Measurements from ENCODE around the gene PAMR1. TPM values are rescaled to one million over a fixed set of nuclear protein-coding genes. Genes with fewer than 3 reads are reported as not detected.
A peak's percentile ranks its signal among the peaks of the same experiment; 100 is the strongest.
"Not testable (repeated sequence)": the region's sequence is repeated elsewhere in the genome, so short reads cannot be mapped to it uniquely, and the experiment has no call there.

Gene PAMR1
- polyA plus RNA-seq, 6 donors from 2014 or later = not detected

- Mint-ChIP-seq H3K36me3 (no peaks in the 10 kb centered on the region), H3K27me3 (peaks cover 8 to 33% (median 18%) of the 10 kb centered on the region in 3 donors), H3K27ac (no peak overlapping the region), H3K4me1 (no peaks in the 10 kb centered on the region), H3K4me3 (no peak overlapping the region), H3K9me3 (peaks cover 0 to 2% (median 0%) of the 10 kb centered on the region in 7 donors)
- no peak for ATAC-seq (ENCODE audit: low read depth in 2 of 2)
- no peak for DNase-seq
Observed at GRCh38 chr11:35539256-35539655, 13.8 kb upstream of the PAMR1 start.

- H3K4me3 Mint-ChIP-seq = no peak overlapping the region
Observed at GRCh38 chr11:35536470-35536869, 11.1 kb upstream of the PAMR1 start.

GRCh38 chr11:35531246-35531645 lies 5.8 kb upstream of the PAMR1 start:
- H3K4me1 Mint-ChIP-seq = peaks cover 0 to 2% (median 0%) of the 10 kb centered on the region in 3 donors
- no peaks in the 10 kb centered on the region for H3K36me3 Mint-ChIP-seq
- H3K4me3 Mint-ChIP-seq = no peak overlapping the region
- DNase-seq = no peak
- H3K9me3 Mint-ChIP-seq = peaks cover 0 to 5% (median 0%) of the 10 kb centered on the region in 7 donors
- no peak overlapping the region for H3K27ac Mint-ChIP-seq
- no peak for ATAC-seq (ENCODE audit: low read depth in 2 of 2)
- peaks cover 44 to 59% (median 55%) of the 10 kb centered on the region in 3 donors for H3K27me3 Mint-ChIP-seq

More at GRCh38 chr11:35536470-35536869, 11.1 kb upstream of the PAMR1 start:
- Mint-ChIP-seq H3K4me1 (no peaks in the 10 kb centered on the region), H3K9me3 (peaks cover 0 to 2% (median 0%) of the 10 kb centered on the region in 7 donors), H3K36me3 (no peaks in the 10 kb centered on the region), H3K27me3 (peaks cover 12 to 44% (median 33%) of the 10 kb centered on the region in 3 donors), H3K27ac (no peak overlapping the region)
- DNase-seq (no peak), ATAC-seq (ENCODE audit: low read depth in 2 of 2) (no peak)

GRCh38 chr11:35529971-35530495 lies 4.6 kb upstream of the PAMR1 start:
- Mint-ChIP-seq H3K4me1 (peaks cover 0 to 7% (median 0%) of the 10 kb centered on the region in 3 donors), H3K4me3 (no peak overlapping the region), H3K36me3 (no peaks in the 10 kb centered on the region), H3K9me3 (peaks cover 0 to 5% (median 0%) of the 10 kb centered on the region in 7 donors), H3K27me3 (peaks cover 44 to 71% (median 67%) of the 10 kb centered on the region in 3 donors), H3K27ac (no peak overlapping the region)
- ATAC-seq (ENCODE audit: low read depth in 2 of 2) (no peak), DNase-seq (no peak)

- DNase-seq (no peak), ATAC-seq (ENCODE audit: low read depth in 2 of 2) (no peak)
- Mint-ChIP-seq H3K9me3 (peaks cover 0 to 5% (median 0%) of the 10 kb centered on the region in 7 donors), H3K27ac (no peak overlapping the region), H3K4me3 (no peak overlapping the region), H3K4me1 (peaks cover 0 to 7% (median 0%) of the 10 kb centered on the region in 3 donors), H3K36me3 (no peaks in the 10 kb centered on the region), H3K27me3 (peaks cover 68 to 89% (median 86%) of the 10 kb centered on the region in 3 donors)
Observed at GRCh38 chr11:35526370-35526792, 965 bp upstream of the PAMR1 start.

GRCh38 chr11:35524780-35525179 lies 636 bp downstream of the PAMR1 start:
- Mint-ChIP-seq H3K27me3 (peaks cover 73 to 79% (median 78%) of the 10 kb centered on the region in 3 donors), H3K4me1 (peaks cover 0 to 7% (median 0%) of the 10 kb centered on the region in 3 donors), H3K36me3 (no peaks in the 10 kb centered on the region), H3K4me3 (peak overlapping the region in 1 of 8 donors; percentile 68), H3K27ac (no peak overlapping the region), H3K9me3 (peaks cover 0 to 5% (median 0%) of the 10 kb centered on the region in 7 donors)
- DNase-seq = no peak
- ATAC-seq (ENCODE audit: low read depth in 2 of 2) = no peak

GRCh38 chr11:35523861-35524260 lies 1.6 kb downstream of the PAMR1 start:
- DNase-seq = no peak
- no peak overlapping the region for H3K27ac Mint-ChIP-seq
- H3K36me3 Mint-ChIP-seq = no peaks in the 10 kb centered on the region
- peaks cover 0 to 5% (median 0%) of the 10 kb centered on the region in 7 donors for H3K9me3 Mint-ChIP-seq
- H3K4me3 Mint-ChIP-seq = no peak overlapping the region
- no peak for ATAC-seq (ENCODE audit: low read depth in 2 of 2)
- H3K4me1 Mint-ChIP-seq = peaks cover 0 to 7% (median 0%) of the 10 kb centered on the region in 3 donors
- peaks cover 66 to 76% (median 71%) of the 10 kb centered on the region in 3 donors for H3K27me3 Mint-ChIP-seq

GRCh38 chr11:35523331-35523768 lies 2.1 kb downstream of the PAMR1 start:
- Mint-ChIP-seq H3K36me3 (no peaks in the 10 kb centered on the region), H3K9me3 (peaks cover 0 to 5% (median 0%) of the 10 kb centered on the region in 7 donors), H3K27ac (no peak overlapping the region), H3K4me1 (peaks cover 0 to 7% (median 0%) of the 10 kb centered on the region in 3 donors), H3K27me3 (peaks cover 63 to 77% (median 73%) of the 10 kb centered on the region in 3 donors), H3K4me3 (no peak overlapping the region)
- no peak for ATAC-seq (ENCODE audit: low read depth in 2 of 2)
- DNase-seq = no peak

- not testable (repeated sequence) for H3K4me3 Mint-ChIP-seq; H3K4me1 Mint-ChIP-seq; ATAC-seq (ENCODE audit: low read depth in 2 of 2)
Observed at GRCh38 chr11:35522091-35522490, 3.3 kb downstream of the PAMR1 start.

GRCh38 chr11:35520376-35520775 lies 5.0 kb downstream of the PAMR1 start:
- Mint-ChIP-seq H3K4me3 (no peak overlapping the region), H3K27ac (no peak overlapping the region), H3K27me3 (peaks cover 49 to 64% (median 55%) of the 10 kb centered on the region in 3 donors), H3K36me3 (no peaks in the 10 kb centered on the region), H3K4me1 (peaks cover 0 to 1% (median 0%) of the 10 kb centered on the region in 3 donors), H3K9me3 (peaks cover 0 to 2% (median 0%) of the 10 kb centered on the region in 7 donors)
- DNase-seq (no peak), ATAC-seq (ENCODE audit: low read depth in 2 of 2) (no peak)

More at GRCh38 chr11:35522091-35522490, 3.3 kb downstream of the PAMR1 start:
- peaks cover 56 to 69% (median 67%) of the 10 kb centered on the region in 3 donors for H3K27me3 Mint-ChIP-seq
- H3K9me3 Mint-ChIP-seq, DNase-seq, H3K36me3 Mint-ChIP-seq, H3K27ac Mint-ChIP-seq: not testable (repeated sequence)

GRCh38 chr11:35518766-35519165 lies 6.7 kb downstream of the PAMR1 start:
- no peak overlapping the region for H3K4me3 Mint-ChIP-seq
- no peak for DNase-seq
- no peaks in the 10 kb centered on the region for H3K36me3 Mint-ChIP-seq
- no peak overlapping the region for H3K27ac Mint-ChIP-seq
- no peaks in the 10 kb centered on the region for H3K4me1 Mint-ChIP-seq
- no peak for ATAC-seq (ENCODE audit: low read depth in 2 of 2)
- peaks cover 36 to 48% (median 45%) of the 10 kb centered on the region in 3 donors for H3K27me3 Mint-ChIP-seq
- peaks cover 0 to 2% (median 0%) of the 10 kb centered on the region in 7 donors for H3K9me3 Mint-ChIP-seq

- no peaks in the 10 kb centered on the region for H3K4me1 Mint-ChIP-seq
- H3K27me3 Mint-ChIP-seq = peaks cover 24 to 36% (median 34%) of the 10 kb centered on the region in 3 donors
- H3K27ac Mint-ChIP-seq = no peak overlapping the region
- no peaks in the 10 kb centered on the region for H3K36me3 Mint-ChIP-seq
- no peaks in the 10 kb centered on the region for H3K9me3 Mint-ChIP-seq
- ATAC-seq (ENCODE audit: low read depth in 2 of 2) (no peak), DNase-seq (no peak)
- no peak overlapping the region for H3K4me3 Mint-ChIP-seq
Observed at GRCh38 chr11:35517481-35517880, 7.9 kb downstream of the PAMR1 start.

- Mint-ChIP-seq H3K4me1 (no peaks in the 10 kb centered on the region), H3K4me3 (no peak overlapping the region), H3K27me3 (peaks cover 23 to 39% (median 37%) of the 10 kb centered on the region in 3 donors), H3K27ac (no peak overlapping the region), H3K36me3 (no peaks in the 10 kb centered on the region), H3K9me3 (no peaks in the 10 kb centered on the region)
- ATAC-seq (ENCODE audit: low read depth in 2 of 2) (no peak), DNase-seq (no peak)
Observed at GRCh38 chr11:35516403-35516802, 9.0 kb downstream of the PAMR1 start.

- ATAC-seq (ENCODE audit: low read depth in 2 of 2) (no peak), DNase-seq (no peak)
- no peaks in the 10 kb centered on the region for H3K4me1 Mint-ChIP-seq
- no peak overlapping the region for H3K27ac Mint-ChIP-seq
- peaks cover 18 to 47% (median 39%) of the 10 kb centered on the region in 3 donors for H3K27me3 Mint-ChIP-seq
- H3K4me3 Mint-ChIP-seq = no peak overlapping the region
- no peaks in the 10 kb centered on the region for H3K36me3 Mint-ChIP-seq
- H3K9me3 Mint-ChIP-seq = peaks cover 0 to 2% (median 0%) of the 10 kb centered on the region in 7 donors
Observed at GRCh38 chr11:35515224-35515623, 10.2 kb downstream of the PAMR1 start.
